Activated CD4-positive, alpha-beta T cell treated with anti-CD3 and anti-CD28 coated beads, Interleukin-2, amount 50 U/mL, for 16 hours (primary cell): Measurements from ENCODE around the gene CRB1.

ENCODE experiments used
- DNase-seq: peaks from one replicate; pipeline ENCODE4 v3.0.0-alpha.2; 2020

The CRB1 gene

GRCh38 chr1:197351821-197352440, 83.9 kb downstream of the CRB1 start:
- no peak for DNase-seq

- no peak for DNase-seq
Observed at GRCh38 chr1:197355248-197355995, 87.4 kb downstream of the CRB1 start.

GRCh38 chr1:197356723-197357533, 88.9 kb downstream of the CRB1 start:
- peak; percentile 24 for DNase-seq

- no peak for DNase-seq
Observed at GRCh38 chr1:197358959-197359358, 90.9 kb downstream of the CRB1 start.

GRCh38 chr1:197360068-197360467, 92.0 kb downstream of the CRB1 start:
- DNase-seq, result no peak

GRCh38 chr1:197362871-197363270, 94.8 kb downstream of the CRB1 start:
- DNase-seq, result no peak

GRCh38 chr1:197363855-197364254, 95.8 kb downstream of the CRB1 start:
- DNase-seq, result no peak

- no peak for DNase-seq
Observed at GRCh38 chr1:197366996-197367395, 98.9 kb downstream of the CRB1 start.

GRCh38 chr1:197367627-197368026, 99.6 kb downstream of the CRB1 start:
- no peak for DNase-seq

GRCh38 chr1:197374428-197374827, 106.4 kb downstream of the CRB1 start:
- DNase-seq, result no peak

- DNase-seq, result no peak
Observed at GRCh38 chr1:197384471-197384870, 116.4 kb downstream of the CRB1 start.

GRCh38 chr1:197388801-197389200, 120.7 kb downstream of the CRB1 start:
- no peak for DNase-seq

GRCh38 chr1:197390856-197391255, 122.8 kb downstream of the CRB1 start:
- DNase-seq, result no peak

GRCh38 chr1:197391303-197392226, 123.5 kb downstream of the CRB1 start:
- no peak for DNase-seq

- no peak for DNase-seq
Observed at GRCh38 chr1:197392541-197392940, 124.5 kb downstream of the CRB1 start.

GRCh38 chr1:197393105-197393504, 125.1 kb downstream of the CRB1 start:
- no peak for DNase-seq

- DNase-seq, result no peak
Observed at GRCh38 chr1:197393772-197394171, 125.7 kb downstream of the CRB1 start.

- DNase-seq, result no peak
Observed at GRCh38 chr1:197394831-197395608, 127.0 kb downstream of the CRB1 start.

- DNase-seq, result no peak
Observed at GRCh38 chr1:197397895-197398294, 129.8 kb downstream of the CRB1 start.

GRCh38 chr1:197399755-197400521, 131.9 kb downstream of the CRB1 start:
- peak; percentile 55 for DNase-seq

- DNase-seq, result no peak
Observed at GRCh38 chr1:197400522-197400902, 132.5 kb downstream of the CRB1 start.
